ENCODE data around the gene BST1.

- TF ChIP-seq EZH2 (IDR thresholded peaks at IDR 0.05) (no peak), CTCF (IDR thresholded peaks at IDR 0.05) (no peak), EZH2phosphoT487 (IDR thresholded peaks at IDR 0.05) (no peak)
Observed at GRCh38 chr4:15714646-15715435, 12.0 kb downstream of the BST1 start.

Measured in neural progenitor cell (in vitro differentiated cells).